Colonic mucosa (tissue), 4 donors: ENCODE measurements around the gene SLX4IP. TPM values are rescaled to one million over a fixed set of nuclear protein-coding genes. Genes with fewer than 3 reads are reported as not detected.

Source experiments
- DNase-seq: peaks from one replicate; pipeline ENCODE4 v3.0.0-alpha.2; 2020
- H3K27ac ChIP-seq: fragments of 200-600 bp; one replicate; pipeline ENCODE4 v1.8.0; 2021
- H3K27me3 ChIP-seq: fragments of 200-600 bp; one replicate; pipeline ENCODE4 v1.8.0; 2021
- H3K36me3 ChIP-seq: fragments of 200-600 bp; one replicate; pipeline ENCODE4 v1.8.0; 2021
- H3K4me1 ChIP-seq: fragments of 200-600 bp; one replicate; pipeline ENCODE4 v1.8.0; 2021; ENCODE audit warnings: mild to moderate bottlenecking
- H3K4me3 ChIP-seq: fragments of 200-600 bp; one replicate; pipeline ENCODE4 v1.8.0; 2021
- H3K9ac ChIP-seq, 2 donors: one replicate each; pipeline ENCODE4 v1.7.0; 2013; ENCODE audit warnings: control low read depth in 2 of 2, low read depth in 2 of 2, low read length in 2 of 2
- H3K9me3 ChIP-seq: fragments of 200-600 bp; one replicate; pipeline ENCODE4 v1.8.0; 2021
- intact Hi-C: fragments of 100-400 bp; cut with DNase I; formaldehyde crosslinking; loops from one replicate; pipeline ENCODE4 v1.14.1; 2022
- total RNA-seq, 2 donors: library from RNA; stranded (reverse); fragmentation: NEBNext Ultra II Directional in 1 of 2; extraction: Animal tissue kit (Norgen Biotek cat#: 25700) in 1 of 2; gene quantifications; one replicate each; pipeline ENCODE4 v1.2.1, GENCODE V29; 2021
- TF ChIP-seq, protein P1 (sequence below): fragments of 200-600 bp; IDR thresholded peaks from one replicate; pipeline ENCODE4 v1.8.0; 2022; ENCODE audit warnings: antibody characterized with exemption, mild to moderate bottlenecking
- donor health status: healthy.
- donor health status: DM: no; HTN: no; CAD: no.
- donor health status: DM: no; HTN: no; CAD: no.

Gene SLX4IP
- total RNA-seq, 2 donors from 2014 or later, result 5.0 to 8.8 TPM

DNA sequence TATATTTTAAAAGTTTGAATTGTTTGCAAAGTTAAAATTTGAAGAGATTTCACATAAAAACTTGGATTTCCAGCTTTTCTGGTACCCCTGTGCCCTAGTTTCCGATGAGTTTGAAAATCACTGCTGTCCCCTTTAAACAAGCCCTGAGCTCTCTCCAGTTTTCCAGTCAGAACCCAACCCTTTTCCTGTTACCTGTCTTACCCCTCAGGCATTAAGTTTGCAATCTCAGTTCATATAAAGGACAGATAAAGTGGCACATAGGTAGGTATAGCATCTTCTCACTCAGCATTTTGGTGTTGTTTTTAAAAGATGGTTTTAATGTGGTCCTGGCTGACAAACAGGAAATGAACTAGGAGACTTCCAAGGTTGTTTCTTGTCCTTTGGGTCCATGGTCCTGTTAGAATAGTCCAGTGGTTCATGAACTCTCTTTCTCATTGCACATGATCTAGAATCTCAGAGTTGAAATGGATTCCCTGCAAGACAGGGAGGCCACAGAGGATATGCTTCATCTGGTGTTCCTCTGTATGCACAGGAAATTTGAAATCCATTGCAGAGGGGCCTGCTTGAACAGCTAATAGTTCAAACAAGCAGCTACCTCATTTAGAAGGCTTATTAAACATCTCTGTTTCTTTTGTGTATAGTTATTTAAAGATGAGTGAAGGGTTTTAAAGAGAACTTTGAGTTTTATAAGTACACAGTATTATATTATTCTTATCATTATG, 156.0 kb downstream of the SLX4IP start:
- H3K27ac ChIP-seq, result no peak overlapping the region
- no peak for DNase-seq
- no peaks in the 10 kb centered on the region for H3K9me3 ChIP-seq
- TF ChIP-seq, protein P1, sequence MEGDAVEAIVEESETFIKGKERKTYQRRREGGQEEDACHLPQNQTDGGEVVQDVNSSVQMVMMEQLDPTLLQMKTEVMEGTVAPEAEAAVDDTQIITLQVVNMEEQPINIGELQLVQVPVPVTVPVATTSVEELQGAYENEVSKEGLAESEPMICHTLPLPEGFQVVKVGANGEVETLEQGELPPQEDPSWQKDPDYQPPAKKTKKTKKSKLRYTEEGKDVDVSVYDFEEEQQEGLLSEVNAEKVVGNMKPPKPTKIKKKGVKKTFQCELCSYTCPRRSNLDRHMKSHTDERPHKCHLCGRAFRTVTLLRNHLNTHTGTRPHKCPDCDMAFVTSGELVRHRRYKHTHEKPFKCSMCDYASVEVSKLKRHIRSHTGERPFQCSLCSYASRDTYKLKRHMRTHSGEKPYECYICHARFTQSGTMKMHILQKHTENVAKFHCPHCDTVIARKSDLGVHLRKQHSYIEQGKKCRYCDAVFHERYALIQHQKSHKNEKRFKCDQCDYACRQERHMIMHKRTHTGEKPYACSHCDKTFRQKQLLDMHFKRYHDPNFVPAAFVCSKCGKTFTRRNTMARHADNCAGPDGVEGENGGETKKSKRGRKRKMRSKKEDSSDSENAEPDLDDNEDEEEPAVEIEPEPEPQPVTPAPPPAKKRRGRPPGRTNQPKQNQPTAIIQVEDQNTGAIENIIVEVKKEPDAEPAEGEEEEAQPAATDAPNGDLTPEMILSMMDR, result no peak
- no peaks in the 10 kb centered on the region for H3K4me1 ChIP-seq
- H3K4me3 ChIP-seq, result no peak overlapping the region
- no peaks in the 10 kb centered on the region for H3K36me3 ChIP-seq
- no peaks in the 10 kb centered on the region for H3K27me3 ChIP-seq
- H3K9ac ChIP-seq, result no peak overlapping the region
- intact Hi-C loops, result no loop called here

DNA sequence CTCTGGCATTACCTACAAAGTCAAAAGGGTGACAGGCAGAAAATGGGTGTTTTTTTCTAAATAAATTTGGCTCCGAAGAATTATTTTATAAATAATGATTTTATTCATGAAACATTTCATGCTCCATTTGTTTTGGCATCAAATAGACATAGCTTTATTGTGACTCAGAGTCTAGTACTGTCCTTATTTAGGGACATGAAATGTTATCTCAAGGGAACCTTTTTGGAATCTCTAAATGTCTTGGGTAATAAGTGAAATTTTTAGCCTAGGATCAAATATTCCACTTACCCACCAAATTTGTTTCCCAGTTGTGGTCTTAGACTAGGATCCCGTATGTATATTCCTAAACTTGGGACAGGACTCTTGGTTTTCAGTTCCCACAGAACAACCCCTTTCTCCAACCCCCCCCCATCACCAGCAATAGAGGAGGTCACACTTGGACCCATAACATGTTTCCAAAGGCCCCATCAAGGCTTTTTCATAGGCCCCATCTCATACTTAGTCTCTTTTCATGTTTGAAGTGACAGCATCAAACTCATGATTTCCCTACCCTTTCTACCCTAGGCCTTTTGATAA, 156.9 kb downstream of the SLX4IP start:
- DNase-seq, result no peak
- Histone ChIP-seq H3K36me3 (no peaks in the 10 kb centered on the region), H3K27me3 (no peaks in the 10 kb centered on the region), H3K4me3 (no peak overlapping the region), H3K9ac (no peak overlapping the region), H3K9me3 (no peaks in the 10 kb centered on the region), H3K27ac (no peak overlapping the region), H3K4me1 (no peaks in the 10 kb centered on the region)
- TF ChIP-seq, protein P1, result no peak
- intact Hi-C loops, result no loop called here

DNA sequence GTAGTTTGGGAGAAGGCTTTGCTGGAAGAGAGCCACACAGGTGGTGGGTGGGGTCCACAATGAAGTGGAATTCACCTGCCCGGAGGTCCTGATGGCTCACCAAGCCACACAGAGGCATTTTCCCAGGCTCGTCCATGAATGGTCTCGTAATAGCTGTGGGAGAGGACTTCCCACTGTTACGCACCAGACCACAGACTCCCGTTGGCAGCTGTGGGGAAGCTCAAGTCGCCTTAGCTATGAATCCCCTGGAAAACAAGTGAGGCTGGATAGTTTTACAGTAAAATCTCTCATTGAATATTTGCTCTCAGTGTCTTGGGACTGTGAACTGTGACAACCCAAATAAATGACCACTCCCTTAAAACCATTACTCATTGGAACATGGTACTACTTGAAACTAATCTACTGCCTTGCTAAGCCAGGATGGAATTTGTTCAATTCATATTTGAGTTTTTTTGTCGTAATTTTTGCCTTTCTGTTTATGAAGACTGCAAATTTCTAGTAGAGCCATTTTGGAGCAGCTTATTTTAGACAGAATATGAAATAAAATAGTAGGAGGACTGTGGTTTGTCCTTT, 159.3 kb downstream of the SLX4IP start:
- H3K27ac ChIP-seq, result no peak overlapping the region
- no peaks in the 10 kb centered on the region for H3K9me3 ChIP-seq
- no peak for DNase-seq
- no peaks in the 10 kb centered on the region for H3K36me3 ChIP-seq
- intact Hi-C loops, result no loop called here
- H3K4me3 ChIP-seq, result no peak overlapping the region
- no peak overlapping the region for H3K9ac ChIP-seq
- no peaks in the 10 kb centered on the region for H3K4me1 ChIP-seq
- no peaks in the 10 kb centered on the region for H3K27me3 ChIP-seq
- TF ChIP-seq, protein P1, result no peak

DNA sequence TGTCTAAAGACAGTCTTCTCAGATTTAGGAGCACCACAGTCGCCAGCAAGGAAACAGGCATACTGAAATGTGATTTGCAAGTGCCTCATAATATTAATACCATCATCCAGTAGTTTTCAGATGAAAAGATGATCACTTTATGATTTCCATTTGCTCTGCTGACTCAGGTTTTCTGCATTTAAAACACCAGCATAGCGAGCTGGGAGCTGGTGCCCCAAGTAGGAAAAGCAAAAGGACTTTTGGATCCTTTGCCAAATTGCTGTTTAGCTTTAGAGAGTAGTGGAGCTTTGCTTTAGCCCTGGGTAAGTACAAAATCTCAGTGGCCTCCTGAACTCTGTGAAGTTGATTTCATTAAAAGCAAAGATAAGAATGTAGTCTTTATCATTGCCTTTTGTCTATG, 160.2 kb downstream of the SLX4IP start:
- no peak for DNase-seq
- Histone ChIP-seq H3K27me3 (no peaks in the 10 kb centered on the region), H3K9me3 (no peaks in the 10 kb centered on the region), H3K4me1 (no peaks in the 10 kb centered on the region), H3K9ac (no peak overlapping the region), H3K36me3 (no peaks in the 10 kb centered on the region), H3K4me3 (no peak overlapping the region), H3K27ac (no peak overlapping the region)
- intact Hi-C loops, result no loop called here
- TF ChIP-seq, protein P1, result no peak

DNA sequence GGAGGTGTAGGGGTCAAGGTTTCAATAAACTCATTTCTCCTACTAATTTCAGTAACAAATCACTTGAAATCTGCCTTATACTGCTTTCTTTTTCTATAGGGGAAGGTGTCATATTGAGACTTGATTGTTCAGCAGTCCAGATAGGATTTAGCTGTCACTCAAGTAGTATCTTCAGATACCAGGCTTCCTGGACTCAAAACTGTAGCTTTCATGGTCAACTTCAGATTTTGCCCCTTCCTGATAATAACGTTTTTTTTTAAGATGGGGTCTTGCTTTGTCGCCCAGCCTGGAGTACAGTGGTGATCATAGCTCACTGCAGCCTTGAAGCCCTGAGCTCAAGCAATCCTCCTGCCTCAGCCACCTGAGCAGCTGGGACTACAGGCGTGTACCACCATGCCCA, 160.9 kb downstream of the SLX4IP start:
- DNase-seq, result no peak
- no peaks in the 10 kb centered on the region for H3K4me1 ChIP-seq
- H3K27ac ChIP-seq, result no peak overlapping the region
- intact Hi-C loops, result no loop called here
- H3K27me3 ChIP-seq, result no peaks in the 10 kb centered on the region
- TF ChIP-seq, protein P1, result no peak
- H3K9me3 ChIP-seq, result no peaks in the 10 kb centered on the region
- no peaks in the 10 kb centered on the region for H3K36me3 ChIP-seq
- no peak overlapping the region for H3K9ac ChIP-seq
- H3K4me3 ChIP-seq, result no peak overlapping the region
